Measurements from ENCODE around the gene MAST3. TPM values are rescaled to one million over a fixed set of nuclear protein-coding genes. Genes with fewer than 3 reads are reported as not detected.
A peak's percentile ranks its signal among the peaks of the same experiment; 100 is the strongest.

Gene MAST3
- total and polyA plus RNA-seq, 2 of the 8 experiments (the other 6 are each of a cell fraction or from before 2014, with no cell fraction given): 3.4 to 9.0 TPM

DNA sequence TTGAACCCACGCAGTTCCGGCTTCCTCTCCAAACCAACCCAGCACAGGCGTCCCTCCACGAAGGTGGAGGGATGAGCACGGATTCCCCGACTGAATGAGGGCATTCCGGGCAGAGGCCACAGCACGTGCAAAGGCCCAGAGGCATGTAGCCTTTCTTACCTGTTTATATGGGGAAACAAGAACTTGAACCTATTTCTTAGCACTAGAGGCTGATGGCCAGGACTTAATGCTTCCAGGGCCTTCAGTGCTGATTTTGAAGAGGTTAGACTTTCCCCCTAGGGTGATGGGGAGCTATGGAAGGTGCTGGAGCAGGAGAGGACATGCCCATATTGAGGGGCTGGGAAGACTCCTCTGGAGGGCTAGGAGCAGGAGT lies 2.0 kb downstream of the MAST3 start:
- Histone ChIP-seq H3K27me3 (replicated peaks in 1 of 4; ENCODE audit: control insufficient read depth in 3 of 4, extremely low read depth in 1 of 4, insufficient read depth in 3 of 4, low read length in 3 of 4) (peaks cover 0 to 8% (median 5%) of the 10 kb centered on the region in 4 experiments; a peak in 4 of 7 replicates), H3K27ac (ENCODE audit: low read depth, low read length) (no peak overlapping the region), H3K9ac (replicated peaks in 1 of 4; ENCODE audit: extremely low read depth in 1 of 4, low read depth in 3 of 4, low read length in 3 of 4) (no peak overlapping the region), H2AK5ac (ENCODE audit: low read depth, low read length) (no peak overlapping the region), H3K14ac (ENCODE audit: insufficient read length) (no peak overlapping the region), H3K56ac (replicated peaks; ENCODE audit: insufficient read length, low read depth, low read length) (no peak overlapping the region), H3K4me2 (ENCODE audit: insufficient read depth in 1 of 2, low read depth in 2 of 2, low read length in 2 of 2) (no peak overlapping the region; a peak in 1 of 4 replicates), H3K18ac (ENCODE audit: extremely low read depth, low read length) (no peak overlapping the region), H2BK12ac (ENCODE audit: low read depth, low read length) (no peak overlapping the region), H3K23ac (ENCODE audit: insufficient read length) (no peak overlapping the region), H3K23me2 (ENCODE audit: low read depth, low read length) (peaks cover 9% of the 10 kb centered on the region; the same call in 1 of the 2 replicates), H3K4ac (replicated peaks; ENCODE audit: insufficient read length, low read depth, low read length) (no peak overlapping the region), H4K20me1 (replicated peaks in 1 of 2; ENCODE audit: control insufficient read depth in 1 of 2, insufficient read depth in 2 of 2, low read length in 2 of 2) (no peaks in the 10 kb centered on the region), H3K36me3 (ENCODE audit: control insufficient read depth in 2 of 4, insufficient read depth in 4 of 4, low read length in 3 of 4) (no peaks in the 10 kb centered on the region), H2BK20ac (ENCODE audit: low read length) (no peak overlapping the region), H2AFZ (ENCODE audit: low read length) (no peak overlapping the region), H4K91ac (replicated peaks; ENCODE audit: insufficient read length, low read length) (no peak overlapping the region), H3K9me3 (ENCODE audit: insufficient read depth in 2 of 2, low read depth in 1 of 2, low read length in 1 of 2) (no peaks in the 10 kb centered on the region), H3K4me3 (ENCODE audit: extremely low read depth in 1 of 4, insufficient read depth in 2 of 4, low read depth in 3 of 4, low read length in 4 of 4) (peak overlapping the region in 1 of 4 experiments; percentile 67; a peak in 1 of 8 replicates), H2BK5ac (ENCODE audit: low read depth, low read length) (no peak overlapping the region), H3K79me2 (ENCODE audit: control insufficient read depth in 1 of 2, insufficient read depth in 2 of 2, low read length in 2 of 2) (no peaks in the 10 kb centered on the region), H4K5ac (ENCODE audit: insufficient read length, low read depth, low read length) (no peak overlapping the region), H2BK120ac (replicated peaks; ENCODE audit: low read depth, low read length) (no peak overlapping the region), H3K79me1 (ENCODE audit: low read depth, low read length) (no peaks in the 10 kb centered on the region), H2BK15ac (ENCODE audit: low read length) (no peak overlapping the region), H4K8ac (ENCODE audit: extremely low read depth, insufficient read depth, low read length) (no peak overlapping the region), H3K4me1 (replicated peaks in 1 of 4; ENCODE audit: control insufficient read depth in 3 of 4, insufficient read depth in 4 of 4, low read length in 3 of 4) (peaks cover 3 to 16% (median 10%) of the 10 kb centered on the region in 4 experiments; a peak in 6 of 7 replicates)
- DNase-seq (ENCODE audit: low read depth in 1 of 2, low spot score in 2 of 2): no peak
- FAIRE-seq: no peak
- ChIA-PET POLR2A (ENCODE audit: partially characterized antibody) (interaction anchor here (3.2 kb wide), 1 partner anchor 9 kb away, joined by 15 read pairs; no protein-coding TSS in a partner anchor), CTCF (ENCODE audit: partially characterized antibody) (interaction anchor here (1.0 kb wide), 1 partner anchor 102 kb away, joined by 3 read pairs; no protein-coding TSS in a partner anchor)
- WGBS, 2 experiments (ENCODE audit: extremely low coverage in 1 of 2, insufficient coverage in 1 of 2, insufficient read length in 1 of 2, insufficient replicate concordance in 2 of 2, low coverage in 1 of 2, low lambda C conversion rate in 2 of 2, missing lambda C conversion rate in 1 of 2): 86% methylated on average over 8 of the region's 8 CpGs; no CpG with 5 or more reads in 1 of the 2 experiments
- TF ChIP-seq EZH2 (IDR thresholded peaks at IDR 0.05; ENCODE audit: low read depth, low read length, severe bottlenecking): no peak
- no peak for TF ChIP-seq GTF2F1 (IDR thresholded peaks at IDR 0.05; ENCODE audit: borderline replicate concordance, low read depth, low read length)
- TF ChIP-seq, protein P1, sequence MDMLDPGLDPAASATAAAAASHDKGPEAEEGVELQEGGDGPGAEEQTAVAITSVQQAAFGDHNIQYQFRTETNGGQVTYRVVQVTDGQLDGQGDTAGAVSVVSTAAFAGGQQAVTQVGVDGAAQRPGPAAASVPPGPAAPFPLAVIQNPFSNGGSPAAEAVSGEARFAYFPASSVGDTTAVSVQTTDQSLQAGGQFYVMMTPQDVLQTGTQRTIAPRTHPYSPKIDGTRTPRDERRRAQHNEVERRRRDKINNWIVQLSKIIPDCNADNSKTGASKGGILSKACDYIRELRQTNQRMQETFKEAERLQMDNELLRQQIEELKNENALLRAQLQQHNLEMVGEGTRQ (IDR thresholded peaks at IDR 0.05; ENCODE audit: low read length): no peak
- TF ChIP-seq CBX5 (IDR thresholded peaks at IDR 0.05; ENCODE audit: low read depth, low read length): no peak
- peak in 1 of 2 experiments; percentile 68; a peak in 1 of 4 replicates for TF ChIP-seq HDAC2 (IDR thresholded peaks at IDR 0.05; ENCODE audit: borderline replicate concordance in 1 of 2, low read depth in 2 of 2, low read length in 2 of 2)
- TF ChIP-seq PHF8 (conservative IDR thresholded peaks at IDR 0.05; ENCODE audit: low read depth, low read length): no peak
- TF ChIP-seq KDM1A (IDR thresholded peaks at IDR 0.05; ENCODE audit: borderline replicate concordance, low read length): peak; percentile 97

Measured in H1 (cell line).